ENCODE measurements around the gene CCDC88B. TPM values are rescaled to one million over a fixed set of nuclear protein-coding genes. Genes with fewer than 3 reads are reported as not detected.
"Not testable (repeated sequence)": the region's sequence is repeated elsewhere in the genome, so short reads cannot be mapped to it uniquely, and the experiment has no call there.

The CCDC88B gene
- total RNA-seq, 2 experiments from 2014 or later, result 107 to 112 TPM

GRCh38 chr11:64305691-64306562 lies 34.1 kb upstream of the CCDC88B start:
- Histone ChIP-seq H3K4me3 (ENCODE audit: low read length) (peak overlapping the region; percentile 85), H3K4me1 (ENCODE audit: insufficient read depth, low read length) (peaks cover 41% of the 10 kb centered on the region), H3K27me3 (ENCODE audit: control insufficient read depth in 1 of 2, insufficient read depth in 2 of 2, low read length in 2 of 2) (peaks cover 11 to 12% of the 10 kb centered on the region in 2 experiments), H3K9me3 (ENCODE audit: control insufficient read depth in 1 of 2, insufficient read depth in 1 of 2, low read length in 2 of 2) (peaks cover 0 to 5% of the 10 kb centered on the region in 2 experiments), H3K27ac (ENCODE audit: low read depth in 1 of 2, low read length in 2 of 2) (peak overlapping the region; percentile 73 to 75), H3K36me3 (ENCODE audit: insufficient read depth, low read length) (peaks cover 7% of the 10 kb centered on the region)
- peak; percentile 54 for TF ChIP-seq CTCF (IDR thresholded peaks at IDR 0.05)
- CTCF ChIA-PET, result interaction anchor here (0.7 to 6.0 kb wide), 8 partner anchors 12 to 120 kb away, joined by 3 to 123 read pairs (median 9); partner anchors contain the start of genes FERMT3, PLCB3, PRDX5 and STIP1
- Mint-ChIP-seq H3K27ac (peak overlapping the region; percentile 92), H3K9me3 (no peaks in the 10 kb centered on the region), H3K4me3 (peak overlapping the region; percentile 98), H3K4me1 (ENCODE audit: low read depth) (peaks cover 30% of the 10 kb centered on the region), H3K27me3 (peaks cover 20% of the 10 kb centered on the region), H3K36me3 (ENCODE audit: low read depth) (peaks cover 10% of the 10 kb centered on the region)
- DNase-seq, result peak; percentile 45 to 86 (median 70)
- POLR2A ChIA-PET, result interaction anchor here (2.0 to 7.6 kb wide), 5 partner anchors 11 to 120 kb away, joined by 17 to 105 read pairs (median 45); partner anchors contain the start of genes BAD, FERMT3, GPR137 and PRDX5
- peak; percentile 6 for ATAC-seq (ENCODE audit: poor library complexity)
- intact Hi-C loops (cut with DNase I, micrococcal nuclease), result loop anchor here (1.0 to 10.0 kb wide), 8 partner anchors 11 to 311 kb away; partner anchors contain the start of genes CCDC88B (in 2 of the 2), TRMT112 (in 2 of the 2), FKBP2 (in 1 of the 2) and PLCB3 (in 1 of the 2)

GRCh38 chr11:64306563-64306875 lies 33.5 kb upstream of the CCDC88B start:
- Mint-ChIP-seq H3K27me3 (peaks cover 14% of the 10 kb centered on the region), H3K4me3 (peak overlapping the region; percentile 98), H3K27ac (peak overlapping the region; percentile 92), H3K4me1 (ENCODE audit: low read depth) (peaks cover 28% of the 10 kb centered on the region), H3K9me3 (no peaks in the 10 kb centered on the region), H3K36me3 (ENCODE audit: low read depth) (peaks cover 11% of the 10 kb centered on the region)
- peak overlapping the region; percentile 85 for H3K4me3 ChIP-seq (ENCODE audit: low read length)
- peaks cover 35% of the 10 kb centered on the region for H3K4me1 ChIP-seq (ENCODE audit: insufficient read depth, low read length)
- TF ChIP-seq CTCF (IDR thresholded peaks at IDR 0.05), result no peak
- DNase-seq (no peak), ATAC-seq (ENCODE audit: poor library complexity) (no peak)
- intact Hi-C loops (cut with DNase I, micrococcal nuclease), result loop anchor here (1.0 to 10.0 kb wide), 3 partner anchors 11 to 312 kb away; partner anchors contain the start of genes CCDC88B (in 1 of the 2) and TRMT112 (in 1 of the 2)
- peaks cover 5 to 7% of the 10 kb centered on the region in 2 experiments for H3K27me3 ChIP-seq (ENCODE audit: control insufficient read depth in 1 of 2, insufficient read depth in 2 of 2, low read length in 2 of 2)
- CTCF ChIA-PET, result interaction anchor here (2.5 kb wide), 1 partner anchor 25 kb away, joined by 10 read pairs; no protein-coding TSS in a partner anchor
- peak overlapping the region; percentile 73 to 75 for H3K27ac ChIP-seq (ENCODE audit: low read depth in 1 of 2, low read length in 2 of 2)
- POLR2A ChIA-PET, result interaction anchor here (4.0 to 7.6 kb wide), 2 partner anchors 11 to 100 kb away, joined by 71 to 105 read pairs; partner anchors contain the start of genes FERMT3, PRDX5 and TRMT112
- H3K36me3 ChIP-seq (ENCODE audit: insufficient read depth, low read length), result peaks cover 7% of the 10 kb centered on the region
- peaks cover 0 to under 1% of the 10 kb centered on the region in 2 experiments for H3K9me3 ChIP-seq (ENCODE audit: control insufficient read depth in 1 of 2, insufficient read depth in 1 of 2, low read length in 2 of 2)

GRCh38 chr11:64306876-64307622 lies 33.0 kb upstream of the CCDC88B start:
- POLR2A ChIA-PET, result interaction anchor here (7.6 kb wide), 1 partner anchor 10 kb away, joined by 105 read pairs; the partner anchor contains the start of genes PRDX5 and TRMT112
- H3K27ac ChIP-seq (ENCODE audit: low read depth in 1 of 2, low read length in 2 of 2), result peak overlapping the region; percentile 73 to 75
- peaks cover 11% of the 10 kb centered on the region for H3K36me3 Mint-ChIP-seq (ENCODE audit: low read depth)
- peaks cover 28% of the 10 kb centered on the region for H3K4me1 Mint-ChIP-seq (ENCODE audit: low read depth)
- H3K4me3 ChIP-seq (ENCODE audit: low read length), result peak overlapping the region; percentile 85
- peaks cover 9% of the 10 kb centered on the region for H3K27me3 Mint-ChIP-seq
- H3K36me3 ChIP-seq (ENCODE audit: insufficient read depth, low read length), result peaks cover 7% of the 10 kb centered on the region
- no peak overlapping the region for H3K27ac Mint-ChIP-seq
- no peaks in the 10 kb centered on the region for H3K9me3 Mint-ChIP-seq
- peaks cover under 1 to 2% of the 10 kb centered on the region in 2 experiments for H3K27me3 ChIP-seq (ENCODE audit: control insufficient read depth in 1 of 2, insufficient read depth in 2 of 2, low read length in 2 of 2)
- CTCF ChIA-PET, result interaction anchor here (2.5 kb wide), 1 partner anchor 24 kb away, joined by 10 read pairs; no protein-coding TSS in a partner anchor
- no peak for ATAC-seq (ENCODE audit: poor library complexity)
- DNase-seq, result peak in 1 of 14 experiments; percentile 55
- H3K9me3 ChIP-seq (ENCODE audit: control insufficient read depth in 1 of 2, insufficient read depth in 1 of 2, low read length in 2 of 2), result no peaks in the 10 kb centered on the region
- peak overlapping the region; percentile 98 for H3K4me3 Mint-ChIP-seq
- peaks cover 33% of the 10 kb centered on the region for H3K4me1 ChIP-seq (ENCODE audit: insufficient read depth, low read length)
- TF ChIP-seq CTCF (IDR thresholded peaks at IDR 0.05), result no peak
- intact Hi-C loops (cut with DNase I, micrococcal nuclease), result loop anchor here (1.0 to 10.0 kb wide), 3 partner anchors 10 to 312 kb away; partner anchors contain the start of genes CCDC88B (in 1 of the 2) and TRMT112 (in 1 of the 2)

GRCh38 chr11:64307795-64308194 lies 32.2 kb upstream of the CCDC88B start:
- H3K4me3 Mint-ChIP-seq, result peak overlapping the region; percentile 45
- H3K27ac Mint-ChIP-seq, result not testable (repeated sequence)
- intact Hi-C loops (cut with DNase I, micrococcal nuclease), result loop anchor here (5.0 to 10.0 kb wide), 2 partner anchors 35 to 313 kb away; partner anchors contain the start of gene CCDC88B (in 1 of the 2)

More at GRCh38 chr11:64307795-64308194, 32.2 kb upstream of the CCDC88B start:
- POLR2A ChIA-PET, result interaction anchor here (7.6 kb wide), 1 partner anchor 9 kb away, joined by 105 read pairs; the partner anchor contains the start of genes PRDX5 and TRMT112
- ATAC-seq (ENCODE audit: poor library complexity); H3K4me3 ChIP-seq (ENCODE audit: low read length); H3K27me3 ChIP-seq (ENCODE audit: control insufficient read depth in 1 of 2, insufficient read depth in 2 of 2, low read length in 2 of 2); H3K36me3 ChIP-seq (ENCODE audit: insufficient read depth, low read length); CTCF ChIA-PET; H3K9me3 ChIP-seq (ENCODE audit: control insufficient read depth in 1 of 2, insufficient read depth in 1 of 2, low read length in 2 of 2); H3K9me3 Mint-ChIP-seq; H3K27me3 Mint-ChIP-seq; H3K27ac ChIP-seq (ENCODE audit: low read depth in 1 of 2, low read length in 2 of 2): not testable (repeated sequence)
- peaks cover 17% of the 10 kb centered on the region for H3K36me3 Mint-ChIP-seq (ENCODE audit: low read depth)
- peaks cover 36% of the 10 kb centered on the region for H3K4me1 ChIP-seq (ENCODE audit: insufficient read depth, low read length)
- DNase-seq, result peak in 1 of 14 experiments; percentile 11
- peaks cover 33% of the 10 kb centered on the region for H3K4me1 Mint-ChIP-seq (ENCODE audit: low read depth)
